Endothelial cell of umbilical vein (primary cell): ENCODE data around the gene NEK7. TPM values are rescaled to one million over a fixed set of nuclear protein-coding genes. Genes with fewer than 3 reads are reported as not detected.

Experiments used
- BruUV-seq: library from RNA; stranded (reverse); fragments of 400-500 nt; replicated peaks from 2 replicates; lab custom pipeline; 2021; lab: Mats Ljungman, UMichigan
- CTCF ChIA-PET: fragments of 300-600, 350-600 bp; sonication (Branson Sonifier 250); formaldehyde crosslinking; loops from one replicate; lab custom pipeline; 2021; ENCODE audit warnings: antibody characterized with exemption, inconsistent platforms; lab: Charles Lee
- POLR2A ChIA-PET: fragments of 300-600, 350-600 bp; sonication (Branson Sonifier 250); formaldehyde crosslinking; loops from one replicate; lab custom pipeline; 2021; ENCODE audit warnings: antibody characterized with exemption, inconsistent platforms; lab: Charles Lee
- DNase-seq: peaks from one replicate; pipeline ENCODE4 v3.0.0-alpha.2; 2011; ENCODE audit warnings: low read depth, low spot score
- FAIRE-seq: peaks from 2 replicates; lab custom pipeline; 2011; peaks lifted over from hg19 to GRCh38; lab: Jason Lieb, UNC
- H2AFZ ChIP-seq: 2 replicates; pipeline ENCODE4 v1.6.0; 2012; ENCODE audit warnings: low read depth, low read length, control low read depth, inconsistent platforms
- H3K27ac ChIP-seq: 2 replicates; pipeline ENCODE4 v1.5.1; 2011; ENCODE audit warnings: low read depth, mild to moderate bottlenecking, control low read depth, low read length, moderate library complexity; ENCODE audit not compliant: insufficient read depth
- H3K27me3 ChIP-seq, 2 experiments: 2 replicates each; pipeline versions ENCODE4 v1.6.0 to v1.6.1; 2011; ENCODE audit warnings: low read length in 2 of 2, mixed read lengths in 1 of 2; ENCODE audit not compliant: control insufficient read depth in 2 of 2, insufficient read depth in 2 of 2
- H3K36me3 ChIP-seq, 2 experiments: 2 replicates in 1 of 2; 3 replicates in 1 of 2; pipeline ENCODE4 v1.5.1; 2011; ENCODE audit warnings: low read length in 2 of 2, mild to moderate bottlenecking in 1 of 2, moderate library complexity in 1 of 2; ENCODE audit not compliant: control insufficient read depth in 2 of 2, insufficient read depth in 2 of 2; ENCODE audit errors: extremely low read depth in 1 of 2
- H3K4me1 ChIP-seq: 3 replicates; pipeline ENCODE4 v1.5.1; 2011; ENCODE audit warnings: mild to moderate bottlenecking, low read length; ENCODE audit not compliant: control insufficient read depth, insufficient read depth; ENCODE audit errors: extremely low read depth
- H3K4me2 ChIP-seq: 2 replicates; pipeline ENCODE4 v1.6.1; 2011; ENCODE audit warnings: low read length, control low read depth, mixed read lengths; ENCODE audit not compliant: insufficient read depth
- H3K4me3 ChIP-seq, 3 experiments: fragments of 200-600 bp in 1 of 3; sonication (generic), shearing (Covaris generic) in 1 of 3; replicated peaks in 1 of 3; 2 replicates each; pipeline ENCODE4 v1.5.1; 2011 to 2016; ENCODE audit warnings: control low read depth in 3 of 3, low read length in 3 of 3, mild to moderate bottlenecking in 2 of 3, inconsistent platforms in 1 of 3, low read depth in 1 of 3, moderate library complexity in 1 of 3; ENCODE audit not compliant: insufficient read depth in 1 of 3
- H3K79me2 ChIP-seq: 2 replicates; pipeline ENCODE4 v1.6.0; 2012; ENCODE audit warnings: low read length, inconsistent platforms; ENCODE audit not compliant: control insufficient read depth, insufficient read depth
- H3K9ac ChIP-seq: replicated peaks from 2 replicates; pipeline ENCODE3; 2011; ENCODE audit warnings: low read length, control low read depth; ENCODE audit not compliant: insufficient read depth; ENCODE audit errors: extremely low read depth
- H3K9me1 ChIP-seq: replicated peaks from 3 replicates; pipeline ENCODE4 v1.6.0; 2011; ENCODE audit warnings: mild to moderate bottlenecking, low read length; ENCODE audit not compliant: control insufficient read depth, insufficient read depth; ENCODE audit errors: extremely low read depth
- H3K9me3 ChIP-seq: replicated peaks from 2 replicates; pipeline ENCODE4 v1.5.1; 2012; ENCODE audit warnings: low read length, inconsistent platforms; ENCODE audit not compliant: control insufficient read depth, insufficient read depth
- H4K20me1 ChIP-seq: replicated peaks from 2 replicates; pipeline ENCODE3; 2011; ENCODE audit warnings: mild to moderate bottlenecking, low read length; ENCODE audit not compliant: control insufficient read depth, insufficient read depth; ENCODE audit errors: extremely low read depth
- CTCF ChIP-seq, 2 donors: IDR thresholded peaks; 1 replicate in 1 of 2; 2 replicates in 1 of 2; pipeline ENCODE4 v1.5.1; 2011; ENCODE audit warnings: low read length in 2 of 2, mild to moderate bottlenecking in 2 of 2, moderate library complexity in 2 of 2, control low read depth in 1 of 2, inconsistent platforms in 1 of 2, low read depth in 1 of 2; ENCODE audit not compliant: insufficient read depth in 1 of 2; ENCODE audit errors: extremely low read depth in 1 of 2
- EZH2 ChIP-seq: IDR thresholded peaks from 2 replicates; pipeline ENCODE4 v1.6.1; 2012; ENCODE audit warnings: borderline replicate concordance, low read depth, mild to moderate bottlenecking, moderate library complexity, low read length, inconsistent platforms; ENCODE audit not compliant: severe bottlenecking
- FOS ChIP-seq: IDR thresholded peaks from 2 replicates; pipeline ENCODE4 v1.6.1; 2011; ENCODE audit warnings: mild to moderate bottlenecking, low read length, moderate library complexity, borderline replicate concordance; ENCODE audit not compliant: insufficient read depth
- GATA2 ChIP-seq: IDR thresholded peaks from 2 replicates; pipeline ENCODE4 v1.7.0; 2011; ENCODE audit warnings: low read depth, mild to moderate bottlenecking, moderate library complexity, mixed read lengths, low read length; ENCODE audit not compliant: insufficient read length, insufficient read depth
- JUN ChIP-seq: IDR thresholded peaks from 2 replicates; pipeline ENCODE4 v1.6.1; 2011; ENCODE audit warnings: borderline replicate concordance, low read depth; ENCODE audit not compliant: insufficient read length, insufficient read depth
- MYC ChIP-seq: IDR thresholded peaks from one replicate; pipeline ENCODE4 v1.6.1; 2011; ENCODE audit warnings: mild to moderate bottlenecking, low read depth, low read length
- POLR2A ChIP-seq: IDR thresholded peaks from 2 replicates; pipeline ENCODE4 v1.6.1; 2012; ENCODE audit warnings: low read depth, mild to moderate bottlenecking, control low read depth, low read length
- POLR2AphosphoS5 ChIP-seq: IDR thresholded peaks from 2 replicates; pipeline ENCODE4 v1.6.1; 2012; ENCODE audit warnings: low read depth, mild to moderate bottlenecking, control low read depth, low read length, moderate library complexity; ENCODE audit not compliant: insufficient read depth
- dilution Hi-C: fragments of 300-500 bp; cut with MboI; formaldehyde crosslinking; loops from one replicate; pipeline ENCODE4 v1.15.0; 2019; ENCODE audit warnings: low sequenced_read_pairs; ENCODE audit not compliant: extremely low pct_ligation_motif_present
- intact Hi-C: fragments of 100-400 bp; cut with micrococcal nuclease; formaldehyde crosslinking; loops from one replicate; pipeline ENCODE4 v1.10.0; 2022
- polyA plus RNA-seq, 4 experiments: library from polyadenylated mRNA; depleted of rRNA in 3 of 4; stranded (reverse) in 3 of 4; unstranded in 1 of 4; fragments of >200 nt; gene quantifications; 2 replicates each; pipeline versions ENCODE4 v1.2.1 to v1.2.3, GENCODE V29; 2011 to 2012; ENCODE audit warnings: missing spikeins in 1 of 4
- total RNA-seq: library from RNA; stranded (reverse); gene quantifications from 2 replicates; pipeline ENCODE4 v1.2.3, GENCODE V29; 2021
- TF ChIP-seq, protein P1 (sequence below): IDR thresholded peaks from 2 replicates; pipeline ENCODE4 v1.6.1; 2011; ENCODE audit not compliant: insufficient read depth, insufficient read length

NEK7 gene
- total and polyA plus RNA-seq, 2 donors (not counting 3 experiments of a cell fraction or from before 2014, with no cell fraction given), result 22.6 to 45.7 TPM

- DNase-seq (no peak), FAIRE-seq (no peak)
- dilution Hi-C loops, result no loop called here
- no peak overlapping the region for H3K4me3 ChIP-seq
- no peak overlapping the region for H3K9ac ChIP-seq
- intact Hi-C loops, result no loop called here
- H3K4me1 ChIP-seq, result no peaks in the 10 kb centered on the region
- TF ChIP-seq JUN, result no peak
- TF ChIP-seq FOS, result no peak
- H2AFZ ChIP-seq, result no peak overlapping the region
- H3K27me3 ChIP-seq, result no peaks in the 10 kb centered on the region
- ChIA-PET POLR2A (no interaction called here), CTCF (interaction anchor here (2.5 kb wide), 1 partner anchor 9 kb away, joined by 6 read pairs; no protein-coding TSS in a partner anchor)
- no peaks in the 10 kb centered on the region for H3K79me2 ChIP-seq
- H3K4me2 ChIP-seq, result no peak overlapping the region
- no peaks in the 10 kb centered on the region for H3K9me1 ChIP-seq
- H3K36me3 ChIP-seq, result no peaks in the 10 kb centered on the region
- H4K20me1 ChIP-seq, result no peaks in the 10 kb centered on the region
- no peaks in the 10 kb centered on the region for H3K9me3 ChIP-seq
- H3K27ac ChIP-seq, result no peak overlapping the region
- no TSS peak for BruUV-seq
Observed at GRCh38 chr1:198335663-198336062, 178.9 kb downstream of the NEK7 start.

GRCh38 chr1:198337886-198338285 is 181.1 kb downstream of the NEK7 start:
- no TSS peak for BruUV-seq
- H3K4me1 ChIP-seq, result no peaks in the 10 kb centered on the region
- no peak overlapping the region for H3K27ac ChIP-seq
- H3K9ac ChIP-seq, result no peak overlapping the region
- H3K4me3 ChIP-seq, result no peak overlapping the region
- no peaks in the 10 kb centered on the region for H3K36me3 ChIP-seq
- ChIA-PET POLR2A (no interaction called here), CTCF (interaction anchor here (1.1 to 2.5 kb wide), 2 partner anchors 11 to 16 kb away, joined by 3 to 6 read pairs; no protein-coding TSS in a partner anchor)
- FAIRE-seq, result no peak
- TF ChIP-seq JUN (no peak), GATA2 (no peak), MYC (no peak), EZH2 (no peak), CTCF (IDR thresholded peaks at IDR 0.05; ENCODE audit: extremely low read depth in 1 of 2, insufficient read depth in 1 of 2, low read depth in 1 of 2, low read length in 2 of 2) (no peak), POLR2AphosphoS5 (no peak), POLR2A (no peak), FOS (no peak)
- TF ChIP-seq, protein P1, sequence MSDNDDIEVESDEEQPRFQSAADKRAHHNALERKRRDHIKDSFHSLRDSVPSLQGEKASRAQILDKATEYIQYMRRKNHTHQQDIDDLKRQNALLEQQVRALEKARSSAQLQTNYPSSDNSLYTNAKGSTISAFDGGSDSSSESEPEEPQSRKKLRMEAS, result no peak
- H4K20me1 ChIP-seq, result no peaks in the 10 kb centered on the region
- intact Hi-C loops, result no loop called here
- no peaks in the 10 kb centered on the region for H3K9me3 ChIP-seq
- no peaks in the 10 kb centered on the region for H3K9me1 ChIP-seq
- no peak overlapping the region for H2AFZ ChIP-seq
- no peaks in the 10 kb centered on the region for H3K27me3 ChIP-seq
- no peaks in the 10 kb centered on the region for H3K79me2 ChIP-seq
- DNase-seq, result no peak
- dilution Hi-C loops, result no loop called here
- H3K4me2 ChIP-seq, result no peak overlapping the region
